ENCODE results near the gene PCDHGA12.

Gene PCDHGA12

DNA sequence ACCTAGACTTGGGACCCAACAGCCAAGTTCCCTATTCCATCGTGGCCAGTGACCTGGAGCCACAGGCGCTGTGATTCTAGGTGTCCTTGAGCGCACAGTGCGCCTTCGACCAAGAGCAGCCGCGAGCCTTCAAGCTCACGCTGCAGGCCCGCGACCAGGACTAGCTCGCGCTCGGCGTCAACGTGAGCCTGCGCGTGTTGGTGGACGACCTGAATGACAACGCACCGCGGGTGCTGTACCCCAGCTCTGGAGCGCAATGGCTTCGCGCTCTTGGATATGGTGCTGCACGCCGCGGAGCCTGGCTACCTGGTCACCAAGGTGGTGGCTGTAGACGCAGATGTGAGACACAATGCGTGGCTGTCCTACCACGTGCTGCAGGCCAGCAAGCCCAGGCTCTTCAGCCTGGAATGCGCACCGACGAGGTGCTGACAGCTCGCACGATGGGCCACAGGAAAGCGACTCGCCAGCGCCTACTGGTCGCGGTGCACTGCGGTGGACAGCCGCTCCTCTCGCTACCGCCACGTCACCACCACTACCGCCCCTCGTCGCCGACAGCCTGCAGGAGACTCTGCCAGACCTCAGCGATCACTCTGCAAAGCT lies 11.4 kb downstream of the PCDHGA12 start:
- DNase-seq = no peak

DNA sequence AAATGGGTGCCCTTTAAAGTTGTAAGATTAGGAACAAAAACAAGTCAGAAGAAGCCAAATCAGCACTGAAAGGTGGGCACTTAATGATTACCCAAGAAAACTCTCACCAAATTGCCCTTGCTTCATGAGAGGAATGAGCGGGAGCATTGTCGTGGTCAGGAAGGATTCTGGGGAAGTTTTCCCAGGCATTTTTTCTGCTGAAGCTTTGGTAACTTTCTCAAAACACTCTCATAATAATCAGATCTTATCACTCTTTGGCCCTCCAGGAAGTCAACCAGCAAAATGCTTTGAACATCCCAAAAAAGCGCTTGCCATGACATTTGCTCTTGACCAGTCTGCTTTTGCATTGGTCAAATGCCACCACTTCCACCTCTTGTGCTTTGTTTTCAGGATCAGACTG lies 35.0 kb downstream of the PCDHGA12 start:
- DNase-seq = no peak

DNA sequence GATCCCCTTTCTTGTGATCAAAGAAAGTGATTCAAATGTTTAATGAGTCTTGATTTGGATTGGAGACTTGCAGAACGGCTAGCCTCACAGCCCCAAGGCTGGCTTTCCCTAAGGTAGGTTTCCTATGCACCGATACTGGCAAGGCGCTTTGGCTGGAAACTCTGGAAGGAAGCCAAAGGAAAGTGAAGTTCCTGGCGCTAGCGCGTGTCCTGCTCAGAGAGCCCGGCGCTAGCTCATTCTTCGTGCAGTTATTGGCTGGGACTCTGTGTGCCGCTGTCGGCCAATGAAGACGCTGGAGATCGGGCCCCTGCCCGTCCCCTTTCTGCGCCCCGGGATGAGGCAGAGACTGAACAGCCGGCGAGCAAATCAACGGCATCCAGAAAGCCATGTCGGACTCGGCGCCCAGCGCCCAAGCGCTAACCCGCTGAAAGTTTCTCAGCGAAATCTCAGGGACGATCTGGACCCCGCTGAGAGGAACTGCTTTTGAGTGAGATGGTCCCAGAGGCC lies 45.4 kb downstream of the PCDHGA12 start, which contains the start of gene PCDHGC3:
TSS of gene PCDHGC3 (plus strand) at position 342 of the 507 bp plus-strand sequence. CDS start at position 493, 151 bp downstream.
- DNase-seq = no peak

DNA sequence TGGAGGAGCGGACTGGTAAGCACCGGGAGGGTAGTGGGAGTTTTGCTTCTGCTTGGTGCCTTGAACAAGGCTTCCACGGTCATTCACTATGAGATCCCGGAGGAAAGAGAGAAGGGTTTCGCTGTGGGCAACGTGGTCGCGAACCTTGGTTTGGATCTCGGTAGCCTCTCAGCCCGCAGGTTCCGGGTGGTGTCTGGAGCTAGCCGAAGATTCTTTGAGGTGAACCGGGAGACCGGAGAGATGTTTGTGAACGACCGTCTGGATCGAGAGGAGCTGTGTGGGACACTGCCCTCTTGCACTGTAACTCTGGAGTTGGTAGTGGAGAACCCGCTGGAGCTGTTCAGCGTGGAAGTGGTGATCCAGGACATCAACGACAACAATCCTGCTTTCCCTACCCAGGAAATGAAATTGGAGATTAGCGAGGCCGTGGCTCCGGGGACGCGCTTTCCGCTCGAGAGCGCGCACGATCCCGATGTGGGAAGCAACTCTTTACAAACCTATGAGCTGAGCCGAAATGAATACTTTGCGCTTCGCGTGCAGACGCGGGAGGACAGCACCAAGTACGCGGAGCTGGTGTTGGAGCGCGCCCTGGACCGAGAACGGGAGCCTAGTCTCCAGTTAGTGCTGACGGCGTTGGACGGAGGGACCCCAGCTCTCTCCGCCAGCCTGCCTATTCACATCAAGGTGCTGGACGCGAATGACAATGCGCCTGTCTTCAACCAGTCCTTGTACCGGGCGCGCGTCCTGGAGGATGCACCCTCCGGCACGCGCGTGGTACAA lies 46.0 kb downstream of the PCDHGA12 start:
- no peak for DNase-seq

GRCh38 chr5:141477044-141477575 lies 46.8 kb downstream of the PCDHGA12 start:
- DNase-seq = no peak

- DNase-seq = no peak
Observed at GRCh38 chr5:141477815-141478214, 47.5 kb downstream of the PCDHGA12 start.

DNA sequence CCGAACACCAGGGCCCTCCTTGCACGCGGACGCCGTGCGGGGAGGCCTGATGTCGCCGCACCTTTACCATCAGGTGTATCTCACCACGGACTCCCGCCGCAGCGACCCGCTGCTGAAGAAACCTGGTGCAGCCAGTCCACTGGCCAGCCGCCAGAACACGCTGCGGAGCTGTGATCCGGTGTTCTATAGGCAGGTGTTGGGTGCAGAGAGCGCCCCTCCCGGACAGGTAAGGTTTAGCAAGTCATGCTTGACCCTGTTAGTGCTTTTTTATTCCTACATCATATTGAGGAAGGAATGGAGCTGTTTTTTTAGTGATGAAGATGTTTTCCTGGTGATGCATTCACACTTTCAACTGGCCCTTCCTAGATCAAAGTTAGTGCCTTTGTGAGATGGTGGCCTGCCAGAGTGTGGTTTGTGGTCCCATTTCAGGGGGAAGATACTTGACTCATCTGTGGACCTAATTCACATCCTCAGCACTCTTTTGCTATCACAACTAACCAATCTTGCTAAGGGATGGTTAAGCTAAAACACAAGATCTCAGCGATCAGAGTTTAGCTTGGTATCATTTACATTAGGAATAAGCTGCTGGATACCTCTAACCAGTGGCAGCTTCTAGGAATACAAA lies 48.1 kb downstream of the PCDHGA12 start:
- no peak for DNase-seq

DNA sequence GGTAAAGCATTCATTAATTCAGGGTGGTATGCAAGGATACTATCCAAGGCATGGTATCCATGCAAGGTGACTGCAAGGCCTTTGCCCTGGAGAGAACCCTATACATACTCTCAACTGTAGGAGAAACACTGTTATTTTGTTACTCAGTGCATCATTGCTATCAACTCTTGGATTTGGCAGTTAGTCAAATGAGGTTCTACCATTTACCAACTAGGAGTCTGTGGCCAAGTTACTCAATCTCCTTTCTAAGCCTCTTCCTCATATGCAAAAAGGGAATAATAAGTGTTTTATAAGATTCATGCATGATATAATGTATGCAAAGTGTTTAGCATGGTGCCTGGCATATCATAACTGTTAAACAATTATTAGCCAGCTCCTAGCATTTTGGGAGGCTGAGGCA lies 49.5 kb downstream of the PCDHGA12 start:
- no peak for DNase-seq

Data from KG1 (cell line).